Stimulated activated CD4-positive, alpha-beta T cell treated with anti-CD3 and anti-CD28 coated beads, Interleukin-12 subunit alpha, Interleukin-12 subunit beta, amount 100 ng/mL, for 4 hours (primary cell): Measurements from ENCODE around the gene LARP1.

Source experiments
- DNase-seq: peaks from one replicate; pipeline ENCODE4 v3.0.0-alpha.2; 2020

The LARP1 gene

GRCh38 chr5:154764967-154765366, 9.8 kb downstream of the LARP1 start:
- no peak for DNase-seq

DNA sequence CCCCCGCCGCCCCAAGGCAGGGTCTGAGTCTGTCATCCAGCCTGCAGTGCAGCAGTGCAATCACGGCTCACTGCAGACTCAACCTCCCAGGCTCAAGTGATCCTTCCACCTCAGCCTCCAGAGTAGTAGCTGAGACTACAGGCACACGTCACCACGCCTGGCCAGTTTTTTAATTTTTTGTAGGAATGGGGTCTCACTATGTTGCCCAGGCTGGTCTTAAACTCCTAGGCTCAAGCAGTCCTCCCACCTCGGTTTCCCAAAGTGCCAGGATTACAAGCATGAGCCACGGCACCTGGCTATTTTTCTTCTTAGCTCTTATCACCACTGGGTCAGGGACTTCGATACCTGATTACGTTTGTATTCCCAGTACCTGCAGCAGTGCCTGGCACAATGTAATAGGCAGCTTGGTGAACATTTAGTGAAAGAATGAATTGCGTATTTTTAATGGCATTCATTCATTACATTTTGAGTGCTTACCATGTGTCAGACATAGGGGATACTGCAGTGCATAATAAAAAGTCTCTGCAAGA, 10.3 kb downstream of the LARP1 start:
- DNase-seq = no peak

GRCh38 chr5:154766558-154767281, 11.5 kb downstream of the LARP1 start:
- no peak for DNase-seq

DNA sequence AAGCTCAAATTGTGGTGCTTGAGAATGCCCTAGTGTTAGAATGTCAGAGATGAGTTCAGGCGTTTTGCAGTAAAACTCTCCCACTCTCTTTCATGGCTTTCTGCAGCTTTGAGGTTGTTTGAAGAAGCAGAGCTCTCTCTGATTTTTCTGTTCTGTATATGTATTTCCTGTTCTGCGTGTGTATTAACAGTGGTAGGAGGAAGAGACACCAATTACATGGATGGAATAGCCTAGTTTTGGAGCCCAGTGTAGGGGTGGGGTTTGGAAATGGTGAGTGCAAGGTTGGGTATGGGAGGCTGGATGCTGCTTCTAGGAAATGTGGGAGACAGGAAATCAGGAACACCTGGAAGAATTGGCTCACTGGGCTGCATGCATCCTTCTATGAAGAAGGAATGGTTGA, 12.4 kb downstream of the LARP1 start:
- no peak for DNase-seq

GRCh38 chr5:154768207-154768606, 13.0 kb downstream of the LARP1 start:
- no peak for DNase-seq

DNA sequence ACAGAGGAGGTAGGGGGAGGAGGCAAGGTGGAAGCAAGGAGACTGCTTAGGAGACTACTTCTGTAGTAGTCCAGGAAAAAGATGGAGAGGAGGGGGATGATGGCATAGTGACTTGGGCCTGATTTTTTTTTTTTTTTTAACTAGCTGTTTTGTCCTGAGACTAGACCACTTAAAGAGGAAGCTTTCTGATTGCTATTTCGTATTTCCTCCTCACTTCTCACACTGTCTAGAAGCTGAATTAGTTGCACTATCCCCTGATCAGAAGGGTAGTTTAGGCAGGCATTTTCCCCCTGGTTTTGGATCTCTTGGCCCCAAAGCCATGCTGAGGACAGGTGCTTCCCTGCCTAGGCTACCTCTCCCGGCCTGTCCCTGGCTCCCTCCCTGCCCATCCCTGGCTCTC, 14.9 kb downstream of the LARP1 start:
- no peak for DNase-seq

- no peak for DNase-seq
Observed at GRCh38 chr5:154771383-154771901, 16.3 kb downstream of the LARP1 start.

DNA sequence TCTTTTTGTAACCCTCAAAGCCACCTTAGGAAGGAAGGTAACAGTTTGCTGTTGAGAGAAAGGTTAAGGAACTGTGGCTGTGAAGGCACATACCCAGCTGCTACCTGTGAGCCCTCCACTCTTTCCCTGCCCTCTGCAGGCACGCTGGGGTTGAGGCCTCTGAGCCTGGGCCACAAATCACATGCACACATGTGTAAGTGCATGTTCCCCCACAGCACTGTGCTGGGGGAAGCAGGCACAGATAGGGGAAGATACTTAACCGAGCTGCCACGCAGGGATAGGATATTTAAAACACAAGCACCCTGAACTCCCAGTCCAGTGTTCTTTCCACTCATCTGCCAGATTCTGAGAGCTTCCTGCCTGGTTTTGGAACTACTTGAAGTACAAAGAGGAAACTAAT, 18.1 kb downstream of the LARP1 start:
- no peak for DNase-seq

- no peak for DNase-seq
Observed at GRCh38 chr5:154776167-154776566, 21.0 kb downstream of the LARP1 start.

GRCh38 chr5:154778534-154778933, 23.4 kb downstream of the LARP1 start:
- no peak for DNase-seq

- no peak for DNase-seq
Observed at GRCh38 chr5:154779105-154779504, 23.9 kb downstream of the LARP1 start.

DNA sequence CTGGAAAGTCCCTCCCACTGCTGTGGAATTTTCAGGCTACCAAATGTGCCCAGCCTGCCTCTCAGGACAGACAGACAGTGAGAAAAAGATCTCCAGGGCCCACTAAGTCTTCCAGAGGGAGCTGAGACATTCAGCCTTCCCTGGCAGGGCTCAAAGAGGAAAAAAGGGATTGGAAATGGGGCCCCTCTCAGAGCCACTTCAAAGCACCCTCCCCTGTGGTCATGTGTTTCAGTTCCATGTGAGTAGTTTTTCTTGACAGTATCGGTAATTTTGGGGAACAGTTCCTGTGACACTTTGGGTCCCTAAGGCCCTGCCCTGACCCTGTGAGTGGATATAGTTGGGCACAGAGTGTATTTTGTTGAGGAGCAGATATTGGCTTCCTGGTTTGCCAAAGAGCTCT, 25.0 kb downstream of the LARP1 start:
- DNase-seq = no peak

DNA sequence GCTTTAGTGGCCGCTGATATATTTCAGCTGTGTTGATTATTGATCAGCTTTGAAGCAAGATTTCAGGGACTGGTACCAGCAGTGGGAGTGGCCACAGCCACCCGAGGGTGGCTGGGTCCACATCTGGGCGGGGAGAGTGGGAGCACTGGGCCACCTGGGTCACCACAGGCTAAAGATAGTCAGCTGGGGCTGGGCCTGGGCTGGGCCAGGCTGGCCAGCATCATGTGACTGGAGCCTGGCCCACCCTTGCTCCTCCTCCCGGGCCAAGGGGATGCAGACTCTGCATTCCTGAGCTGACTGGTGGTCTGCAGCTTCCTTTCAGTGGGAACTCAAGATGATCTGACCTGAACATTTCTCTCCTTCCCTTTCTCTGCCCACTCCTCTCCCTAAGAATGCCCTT, 27.1 kb downstream of the LARP1 start:
- no peak for DNase-seq

- no peak for DNase-seq
Observed at GRCh38 chr5:154782812-154783592, 27.8 kb downstream of the LARP1 start.

GRCh38 chr5:154783774-154784460, 28.7 kb downstream of the LARP1 start:
- DNase-seq = no peak

GRCh38 chr5:154784856-154785255, 29.7 kb downstream of the LARP1 start:
- no peak for DNase-seq

DNA sequence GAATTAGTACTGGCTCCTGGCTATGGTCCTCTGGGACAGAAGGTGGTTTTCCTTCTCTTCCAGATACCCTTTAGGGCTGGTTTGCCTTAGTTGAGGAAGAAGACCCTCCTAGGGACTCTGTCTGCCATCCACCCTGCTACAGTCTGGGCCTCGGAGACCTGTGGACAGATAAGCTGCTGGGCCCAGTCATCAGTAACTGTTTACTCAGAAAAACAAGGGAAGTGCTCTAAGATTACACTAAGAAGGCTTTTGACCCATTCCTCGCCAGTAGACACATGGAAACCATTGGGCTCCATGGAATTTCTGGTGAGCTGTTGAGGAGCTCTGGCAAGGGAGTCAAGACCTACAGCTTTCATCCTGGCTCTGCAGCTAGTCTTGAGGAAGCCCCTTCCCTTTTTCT, 31.2 kb downstream of the LARP1 start:
- DNase-seq = no peak

- DNase-seq = no peak
Observed at GRCh38 chr5:154788212-154788611, 33.0 kb downstream of the LARP1 start.

- DNase-seq = no peak
Observed at GRCh38 chr5:154791535-154791934, 36.4 kb downstream of the LARP1 start.

DNA sequence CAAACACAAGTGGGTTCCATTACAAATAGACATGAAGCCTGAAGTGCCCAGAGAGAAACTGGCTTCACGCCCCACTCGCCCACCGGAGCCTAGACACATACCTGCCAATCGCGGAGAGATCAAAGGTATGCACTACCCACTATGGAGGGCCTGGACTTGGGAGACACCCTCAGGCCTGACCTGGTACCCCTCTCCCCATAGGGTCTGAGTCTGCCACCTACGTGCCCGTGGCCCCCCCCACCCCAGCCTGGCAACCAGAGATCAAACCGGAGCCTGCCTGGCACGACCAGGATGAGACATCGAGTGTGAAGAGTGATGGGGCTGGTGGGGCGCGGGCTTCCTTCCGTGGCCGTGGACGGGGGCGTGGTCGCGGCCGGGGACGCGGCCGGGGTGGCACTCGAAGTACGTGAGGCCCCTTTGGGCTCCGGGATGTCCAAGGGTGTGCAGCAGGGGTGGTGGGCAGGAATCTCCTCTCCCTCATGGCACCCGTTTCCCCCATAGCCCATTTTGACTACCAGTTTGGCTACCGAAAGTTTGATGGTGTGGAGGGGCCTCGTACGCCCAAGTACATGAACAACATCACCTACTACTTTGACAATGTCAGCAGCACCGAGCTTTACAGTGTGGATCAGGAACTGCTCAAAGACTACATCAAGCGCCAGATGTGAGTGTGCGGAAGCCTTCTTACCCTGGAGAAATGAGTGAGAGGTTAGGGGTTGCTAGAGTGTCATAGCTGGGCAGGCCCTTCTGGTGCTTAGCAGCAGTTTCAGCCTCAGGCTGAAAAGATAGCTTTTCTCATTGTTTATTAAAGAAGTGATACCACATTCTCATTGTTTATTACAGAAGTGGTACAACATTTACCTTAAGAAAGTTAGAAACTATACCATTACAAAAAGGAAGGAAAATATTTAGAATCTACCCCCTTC, 38.7 kb downstream of the LARP1 start:
- no peak for DNase-seq

DNA sequence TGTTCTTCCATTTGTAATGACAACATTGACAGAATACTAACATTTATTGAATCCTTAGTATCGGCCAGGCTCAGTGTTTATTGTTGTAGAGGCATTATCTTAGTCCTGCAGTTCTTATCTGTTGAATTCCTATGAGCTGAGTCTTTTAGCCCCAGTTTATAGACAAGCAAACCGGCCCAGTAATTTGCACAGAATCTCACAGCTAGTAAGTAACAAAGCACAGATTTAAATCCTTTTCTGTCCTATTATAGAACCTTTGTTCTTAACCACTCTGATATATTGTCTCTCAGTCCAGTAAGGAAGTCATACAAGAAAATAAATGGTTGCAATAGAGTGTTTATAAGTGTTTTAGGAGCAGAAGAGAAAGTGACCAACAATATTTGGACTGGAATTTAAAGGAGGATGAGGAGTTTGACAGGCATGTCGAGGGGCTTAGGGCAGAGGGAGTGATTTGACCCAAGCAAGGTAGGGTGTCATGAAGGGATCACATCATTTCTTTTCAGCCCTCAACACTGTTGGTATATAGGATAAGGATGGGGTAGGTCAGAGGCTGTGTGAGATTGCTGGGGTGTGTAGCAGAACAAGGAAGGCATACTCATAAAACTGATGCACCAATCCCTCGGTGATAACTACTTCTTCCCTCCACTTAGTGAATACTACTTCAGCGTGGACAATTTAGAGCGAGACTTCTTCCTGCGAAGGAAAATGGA, 39.5 kb downstream of the LARP1 start:
- no peak for DNase-seq

DNA sequence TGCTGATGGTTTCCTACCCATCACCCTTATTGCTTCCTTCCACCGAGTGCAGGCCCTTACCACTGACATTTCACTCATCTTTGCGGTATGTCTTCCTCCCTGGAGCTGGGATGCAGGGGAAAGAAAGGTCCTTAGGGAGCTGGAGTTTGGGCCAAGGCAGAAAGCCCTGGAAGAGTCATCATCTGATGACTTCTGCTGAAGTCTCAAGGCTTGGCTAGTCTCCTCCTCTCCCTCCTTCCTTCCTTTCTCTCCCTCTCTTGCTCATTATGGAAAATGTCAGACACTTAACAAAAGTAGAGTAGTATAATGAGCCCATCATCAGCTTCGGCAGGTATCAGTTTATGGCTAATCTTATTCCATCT, 40.0 kb downstream of the LARP1 start:
- no peak for DNase-seq
